CD4-positive, CD25-positive, alpha-beta regulatory T cell (primary cell): ENCODE measurements around the gene RDH5. TPM values are rescaled to one million over a fixed set of nuclear protein-coding genes. Genes with fewer than 3 reads are reported as not detected.

ENCODE experiments used
- ATAC-seq, 2 donors: fragments of 150-1000 bp; cut with Tn5 transposase; one replicate each; pipeline ENCODE4 v1.10.0; 2021; ENCODE audit warnings: low read depth in 2 of 2, moderate number of reproducible peaks in 2 of 2, moderate library complexity in 1 of 2
- DNase-seq, 3 donors: peaks; one replicate each; pipeline versions ENCODE4 v3.0.0 to v3.0.0-alpha.2; 2012 to 2022; ENCODE audit warnings: mixed read lengths in 1 of 3
- H3K27ac ChIP-seq: one replicate; pipeline ENCODE4 v1.7.0; 2013; ENCODE audit warnings: mild to moderate bottlenecking, low read length; ENCODE audit not compliant: insufficient read depth, poor library complexity, severe bottlenecking
- H3K27me3 ChIP-seq: one replicate; pipeline ENCODE4 v1.7.0; 2013; ENCODE audit warnings: low read length; ENCODE audit not compliant: control insufficient read depth, insufficient read depth
- H3K36me3 ChIP-seq: one replicate; pipeline ENCODE4 v1.7.0; 2013; ENCODE audit warnings: mild to moderate bottlenecking, low read length, moderate library complexity; ENCODE audit not compliant: control insufficient read depth, insufficient read depth
- H3K4me1 ChIP-seq: 2 replicates; pipeline ENCODE4 v1.7.0; 2013; ENCODE audit warnings: mild to moderate bottlenecking, low read length; ENCODE audit not compliant: insufficient read depth, control insufficient read depth, poor library complexity, severe bottlenecking
- H3K4me3 ChIP-seq: one replicate; pipeline ENCODE4 v1.7.0; 2013; ENCODE audit warnings: low read depth, mild to moderate bottlenecking, low read length, moderate library complexity
- H3K9me3 ChIP-seq, 2 experiments: 1 replicate in 1 of 2; 2 replicates in 1 of 2; pipeline ENCODE4 v1.7.0; 2013; ENCODE audit warnings: low read length in 2 of 2, mild to moderate bottlenecking in 1 of 2, moderate library complexity in 1 of 2; ENCODE audit not compliant: control insufficient read depth in 2 of 2
- H3K27ac Mint-ChIP-seq, 3 donors: one replicate each; pipeline ENCODE4 v1.8.0; 2020 to 2022; ENCODE audit warnings: mild to moderate bottlenecking in 3 of 3, mixed read lengths in 3 of 3, moderate library complexity in 2 of 3
- H3K27me3 Mint-ChIP-seq: one replicate; pipeline ENCODE4 v1.8.0; 2022; ENCODE audit warnings: mild to moderate bottlenecking, mixed read lengths
- H3K36me3 Mint-ChIP-seq: one replicate; pipeline ENCODE4 v1.8.0; 2020; ENCODE audit warnings: mixed read lengths
- H3K4me1 Mint-ChIP-seq, 4 donors: one replicate each; pipeline ENCODE4 v1.8.0; 2020 to 2022; ENCODE audit warnings: mixed read lengths in 4 of 4, mild to moderate bottlenecking in 1 of 4
- H3K4me3 Mint-ChIP-seq, 4 donors: one replicate each; pipeline ENCODE4 v1.8.0; 2020 to 2022; ENCODE audit warnings: mild to moderate bottlenecking in 4 of 4, mixed read lengths in 4 of 4, moderate library complexity in 3 of 4
- H3K9me3 Mint-ChIP-seq, 7 donors: one replicate each; pipeline ENCODE4 v1.8.0; 2020 to 2022; ENCODE audit warnings: mixed read lengths in 7 of 7, mild to moderate bottlenecking in 3 of 7, moderate library complexity in 2 of 7
- polyA plus RNA-seq, 4 donors: library from polyadenylated mRNA; unstranded; fragments of 300-500 nt; fragmentation: Illumina TruSeq; gene quantifications; one replicate each; pipeline ENCODE4 v1.2.3, GENCODE V29; 2021
- total RNA-seq: library from RNA; stranded (reverse); gene quantifications from one replicate; pipeline ENCODE4 v1.2.3, GENCODE V29; 2022

The RDH5 gene
- total and polyA plus RNA-seq, 5 donors from 2014 or later: 0.94 to 10.1 (median 1.5) TPM

DNA sequence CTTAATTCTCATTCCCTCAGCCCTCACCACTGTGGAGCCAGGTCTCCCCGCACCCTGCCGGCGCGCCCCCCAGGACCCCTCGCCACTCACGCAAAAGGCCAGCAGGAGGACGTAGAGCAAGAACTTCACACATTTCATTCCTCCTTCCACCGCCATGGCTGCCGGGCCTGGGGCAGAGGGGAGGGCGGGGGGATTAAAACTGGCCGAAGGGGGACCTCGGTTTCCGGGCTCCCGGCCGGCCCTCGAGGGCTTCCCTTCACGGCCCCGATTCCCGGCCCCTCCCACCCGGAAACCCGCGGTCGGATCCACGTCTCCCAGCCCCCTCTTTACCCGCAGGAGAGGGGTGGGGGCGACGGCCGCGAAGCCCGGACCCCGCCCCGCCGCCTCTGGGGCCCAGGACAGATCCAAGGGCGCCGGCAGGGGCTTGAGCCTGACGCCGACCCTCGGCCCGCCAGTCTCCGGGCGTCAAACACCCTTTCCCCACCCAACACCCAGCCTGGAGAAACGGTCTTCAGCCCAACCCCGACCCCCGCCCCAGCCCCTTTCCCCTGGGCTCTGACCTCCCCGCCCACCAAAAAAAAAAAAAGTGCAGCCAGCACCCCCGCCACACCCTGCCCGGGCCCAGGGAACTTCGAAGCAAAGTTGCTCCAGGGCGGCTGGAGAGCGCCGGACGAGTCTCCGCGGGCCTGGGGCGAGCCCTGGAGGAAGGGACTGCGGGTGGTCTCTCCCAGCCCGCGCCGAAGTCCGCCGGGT is 8.2 kb downstream of the RDH5 start:
- Mint-ChIP-seq H3K27ac (peak overlapping the region in 2 of 3 donors; percentile 62 to 93), H3K4me3 (peak overlapping the region; percentile 28 to 88 (median 79)), H3K27me3 (no peaks in the 10 kb centered on the region), H3K36me3 (peaks cover 4% of the 10 kb centered on the region), H3K4me1 (peaks cover 6 to 48% (median 32%) of the 10 kb centered on the region in 4 donors), H3K9me3 (peaks cover 0 to 2% (median 0%) of the 10 kb centered on the region in 7 donors)
- no peaks in the 10 kb centered on the region for H3K9me3 ChIP-seq
- peak overlapping the region; percentile 62 for H3K4me3 ChIP-seq
- DNase-seq (no peak), ATAC-seq (no peak)
- H3K4me1 ChIP-seq: peaks cover 42% of the 10 kb centered on the region
- peak overlapping the region; percentile 79 for H3K27ac ChIP-seq
- no peaks in the 10 kb centered on the region for H3K27me3 ChIP-seq
- peaks cover 2% of the 10 kb centered on the region for H3K36me3 ChIP-seq

GRCh38 chr12:55728939-55729818 is 9.0 kb downstream of the RDH5 start, which contains the start of gene CD63:
TSS of gene CD63 (minus strand) at chr12:55729009. CDS start at chr12:55728341, 668 bp downstream.
- H3K4me3 ChIP-seq: peak within 1 kb of the TSS; percentile 73
- peak in 2 of 3 donors; percentile 61 to 72 for DNase-seq
- Mint-ChIP-seq H3K4me1 (peaks cover 6 to 48% (median 32%) of the 10 kb centered on the region in 4 donors), H3K36me3 (no peaks in the 10 kb centered on the region), H3K27me3 (no peaks in the 10 kb centered on the region), H3K4me3 (peak within 1 kb of the TSS; percentile 85 to 94 (median 92)), H3K27ac (peak within 1 kb of the TSS; percentile 93 to 96 (median 95)), H3K9me3 (peaks cover 0 to 2% (median 0%) of the 10 kb centered on the region in 7 donors)
- no peaks in the 10 kb centered on the region for H3K9me3 ChIP-seq
- no peaks in the 10 kb centered on the region for H3K27me3 ChIP-seq
- peak; percentile 57 to 58 for ATAC-seq
- peaks cover 42% of the 10 kb centered on the region for H3K4me1 ChIP-seq
- H3K36me3 ChIP-seq: no peaks in the 10 kb centered on the region
- H3K27ac ChIP-seq: peak within 1 kb of the TSS; percentile 79

GRCh38 chr12:55729819-55730818 is 9.9 kb downstream of the RDH5 start:
- peak overlapping the region; percentile 73 for H3K4me3 ChIP-seq
- H3K27ac ChIP-seq: peak overlapping the region; percentile 79
- H3K9me3 ChIP-seq: no peaks in the 10 kb centered on the region
- H3K4me3 Mint-ChIP-seq: peak overlapping the region; percentile 85 to 94 (median 92)
- H3K9me3 Mint-ChIP-seq: peaks cover 0 to 2% (median 0%) of the 10 kb centered on the region in 7 donors
- ATAC-seq (peak; percentile 26 to 35), DNase-seq (peak in 1 of 3 donors; percentile 57)
- H3K27me3 Mint-ChIP-seq: no peaks in the 10 kb centered on the region
- peaks cover 6 to 41% (median 25%) of the 10 kb centered on the region in 4 donors for H3K4me1 Mint-ChIP-seq
- H3K36me3 Mint-ChIP-seq: no peaks in the 10 kb centered on the region
- peak overlapping the region; percentile 92 to 96 (median 95) for H3K27ac Mint-ChIP-seq
- no peaks in the 10 kb centered on the region for H3K27me3 ChIP-seq
- peaks cover 36% of the 10 kb centered on the region for H3K4me1 ChIP-seq
- no peaks in the 10 kb centered on the region for H3K36me3 ChIP-seq

DNA sequence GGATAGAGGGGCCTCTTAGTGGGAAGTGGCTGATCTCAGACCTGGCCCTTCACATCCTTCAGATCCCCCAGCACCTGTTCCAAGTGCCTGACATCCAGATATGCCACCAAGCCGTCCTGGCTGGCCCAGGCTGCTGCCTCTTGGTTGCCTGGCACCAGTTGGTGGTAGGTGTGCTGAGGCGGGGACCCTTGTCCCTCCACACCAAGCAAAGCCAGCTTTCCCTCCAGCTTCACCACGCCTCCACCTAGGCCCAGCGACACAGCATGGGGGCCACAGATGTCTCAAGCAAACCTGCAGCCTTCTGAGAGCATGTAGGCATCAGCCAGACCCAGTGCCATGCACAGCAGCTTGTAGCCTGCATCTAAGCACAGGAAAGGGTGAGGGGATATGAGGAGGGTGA is 12.1 kb downstream of the RDH5 start:
- H3K4me1 ChIP-seq: peaks cover 31% of the 10 kb centered on the region
- no peaks in the 10 kb centered on the region for H3K9me3 Mint-ChIP-seq
- H3K4me3 Mint-ChIP-seq: peak overlapping the region in 1 of 4 donors; percentile 52
- H3K4me1 Mint-ChIP-seq: peaks cover 6 to 33% (median 21%) of the 10 kb centered on the region in 4 donors
- no peaks in the 10 kb centered on the region for H3K9me3 ChIP-seq
- H3K27me3 ChIP-seq: no peaks in the 10 kb centered on the region
- H3K27me3 Mint-ChIP-seq: no peaks in the 10 kb centered on the region
- H3K27ac Mint-ChIP-seq: peak overlapping the region in 2 of 3 donors; percentile 47 to 96
- no peak for DNase-seq
- H3K27ac ChIP-seq: no peak overlapping the region
- H3K36me3 ChIP-seq: no peaks in the 10 kb centered on the region
- no peak overlapping the region for H3K4me3 ChIP-seq
- H3K36me3 Mint-ChIP-seq: no peaks in the 10 kb centered on the region
- no peak for ATAC-seq

DNA sequence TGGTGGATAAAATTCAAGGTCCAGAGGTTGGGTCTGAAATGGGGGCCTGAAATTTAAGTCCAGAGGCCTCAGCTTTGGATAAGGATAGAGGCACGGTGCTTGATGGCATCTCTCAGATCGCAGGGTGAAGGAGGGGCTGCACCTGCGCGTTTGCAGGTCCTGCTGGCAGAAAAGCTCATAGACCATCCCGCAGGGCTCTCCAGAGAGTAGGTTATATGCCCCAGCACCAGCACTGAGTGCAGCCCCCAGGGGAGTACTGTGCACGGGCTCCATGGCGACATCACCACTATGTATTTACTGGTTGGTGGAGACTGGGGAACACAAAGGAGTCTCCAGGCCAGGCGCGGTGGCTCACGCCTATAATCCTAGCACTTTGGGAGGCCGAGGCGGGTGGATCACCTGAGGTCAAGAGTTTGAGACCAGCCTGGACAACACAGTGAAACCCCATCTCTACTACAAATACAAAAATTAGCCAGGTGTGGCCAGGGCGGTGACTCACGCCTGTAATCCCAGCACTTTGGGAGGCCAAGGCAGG is 12.9 kb downstream of the RDH5 start:
- H3K4me3 Mint-ChIP-seq: peak overlapping the region in 1 of 4 donors; percentile 52
- peak overlapping the region in 1 of 3 donors; percentile 29 for H3K27ac Mint-ChIP-seq
- ATAC-seq (no peak), DNase-seq (no peak)
- no peaks in the 10 kb centered on the region for H3K9me3 Mint-ChIP-seq
- Histone ChIP-seq H3K9me3 (no peaks in the 10 kb centered on the region), H3K27me3 (no peaks in the 10 kb centered on the region), H3K4me3 (no peak overlapping the region), H3K4me1 (peaks cover 30% of the 10 kb centered on the region), H3K27ac (no peak overlapping the region), H3K36me3 (no peaks in the 10 kb centered on the region)
- H3K4me1 Mint-ChIP-seq: peaks cover 7 to 37% (median 26%) of the 10 kb centered on the region in 4 donors
- no peaks in the 10 kb centered on the region for H3K27me3 Mint-ChIP-seq
- no peaks in the 10 kb centered on the region for H3K36me3 Mint-ChIP-seq

DNA sequence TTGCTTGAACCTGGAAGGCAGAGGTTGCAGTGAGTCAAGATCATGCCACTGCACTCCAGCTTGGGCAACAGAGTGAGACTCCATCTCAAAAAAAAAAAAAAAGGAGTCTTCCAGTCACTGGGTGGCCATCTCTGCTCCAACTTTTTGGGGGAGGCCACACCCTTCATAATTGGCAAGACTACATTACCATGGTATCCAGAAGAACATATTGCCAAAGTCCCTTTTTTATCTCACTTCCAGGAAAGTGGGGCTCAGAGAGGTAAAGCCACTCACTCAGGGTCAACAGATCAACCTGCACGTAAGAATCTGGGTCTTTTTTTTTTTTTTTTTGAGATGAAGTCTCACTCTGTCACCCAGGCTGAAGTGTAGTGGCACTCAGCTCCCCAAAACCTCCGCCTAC is 13.7 kb downstream of the RDH5 start:
- no peak overlapping the region for H3K4me3 ChIP-seq
- Mint-ChIP-seq H3K27me3 (no peaks in the 10 kb centered on the region), H3K27ac (no peak overlapping the region), H3K4me1 (peaks cover 12 to 42% (median 30%) of the 10 kb centered on the region in 4 donors), H3K9me3 (no peaks in the 10 kb centered on the region), H3K4me3 (no peak overlapping the region), H3K36me3 (no peaks in the 10 kb centered on the region)
- no peak for ATAC-seq
- no peaks in the 10 kb centered on the region for H3K9me3 ChIP-seq
- H3K36me3 ChIP-seq: no peaks in the 10 kb centered on the region
- H3K4me1 ChIP-seq: peaks cover 33% of the 10 kb centered on the region
- H3K27ac ChIP-seq: no peak overlapping the region
- DNase-seq: no peak
- H3K27me3 ChIP-seq: no peaks in the 10 kb centered on the region
